Omental fat pad (tissue), 4 donors: ENCODE data around the gene VAV3. TPM values are rescaled to one million over a fixed set of nuclear protein-coding genes. Genes with fewer than 3 reads are reported as not detected.
"Not testable (repeated sequence)": the region's sequence is repeated elsewhere in the genome, so short reads cannot be mapped to it uniquely, and the experiment has no call there.

Experiments
- ATAC-seq: fragments of 150-250 bp; one replicate; pipeline ENCODE4 v1.9.1; 2016; ENCODE audit warnings: mild to moderate bottlenecking, moderate library complexity; ENCODE audit not compliant: low FRiP score
- DNase-seq: peaks from one replicate; pipeline ENCODE4 v3.0.0-alpha.2; 2019; ENCODE audit warnings: low spot score
- CTCF ChIP-seq, 3 donors: fragments of 450-650 bp; IDR thresholded peaks; one replicate each; pipeline ENCODE4 v1.5.1; 2016 to 2017; ENCODE audit warnings: antibody characterized with exemption in 3 of 3, mild to moderate bottlenecking in 3 of 3, moderate library complexity in 2 of 3
- total RNA-seq, 4 donors: library from RNA; depleted of rRNA; stranded (reverse); fragments of >200 nt; gene quantifications; one replicate each; pipeline ENCODE4 v1.1.0, GENCODE V29; 2016

Gene VAV3
- total RNA-seq, 4 donors from 2014 or later = 5.4 to 10.9 (median 10.2) TPM

GRCh38 chr1:107710005-107710404 lies 255.0 kb downstream of the VAV3 start:
- ATAC-seq = no peak
- no peak for DNase-seq

GRCh38 chr1:107707111-107707510 lies 257.9 kb downstream of the VAV3 start:
- DNase-seq (no peak), ATAC-seq (no peak)
- no peak for TF ChIP-seq CTCF (IDR thresholded peaks at IDR 0.05)

More at GRCh38 chr1:107710005-107710404, 255.0 kb downstream of the VAV3 start:
- TF ChIP-seq CTCF (IDR thresholded peaks at IDR 0.05) = no peak

GRCh38 chr1:107706182-107706581 lies 258.8 kb downstream of the VAV3 start:
- DNase-seq = no peak
- TF ChIP-seq CTCF (IDR thresholded peaks at IDR 0.05) = no peak

GRCh38 chr1:107704911-107705310 lies 260.1 kb downstream of the VAV3 start:
- ATAC-seq (no peak), DNase-seq (no peak)
- no peak for TF ChIP-seq CTCF (IDR thresholded peaks at IDR 0.05)

More at GRCh38 chr1:107706182-107706581, 258.8 kb downstream of the VAV3 start:
- no peak for ATAC-seq

GRCh38 chr1:107702946-107703571 lies 261.9 kb downstream of the VAV3 start:
- ATAC-seq = no peak
- TF ChIP-seq CTCF (IDR thresholded peaks at IDR 0.05) = no peak
- DNase-seq = no peak

- not testable (repeated sequence) for DNase-seq, ATAC-seq
These were observed 264.3 kb downstream of the VAV3 start for GRCh38 chr1:107700651-107701050.

- no peak for TF ChIP-seq CTCF (IDR thresholded peaks at IDR 0.05)
- ATAC-seq (no peak), DNase-seq (no peak)
These were observed 266.8 kb downstream of the VAV3 start for GRCh38 chr1:107698161-107698560.
